Naive thymus-derived CD4-positive, alpha-beta T cell (primary cell): ENCODE measurements around the gene BCL2L11. TPM values are rescaled to one million over a fixed set of nuclear protein-coding genes. Genes with fewer than 3 reads are reported as not detected.
A peak's percentile ranks its signal among the peaks of the same experiment; 100 is the strongest.

ENCODE experiments used
- ATAC-seq: fragments of 150-1000 bp; cut with Tn5 transposase; 2 replicates; pipeline ENCODE4 v1.10.0; 2021; ENCODE audit warnings: mild to moderate bottlenecking, moderate library complexity
- CTCF ChIA-PET: fragments of 350-600 bp; sonication (Branson Sonifier 250); formaldehyde crosslinking; loops from one replicate; lab custom pipeline; 2021; ENCODE audit warnings: antibody characterized with exemption; lab: Charles Lee
- POLR2A ChIA-PET: fragments of 350-600 bp; sonication (Branson Sonifier 250); formaldehyde crosslinking; loops from one replicate; lab custom pipeline; 2021; ENCODE audit warnings: antibody characterized with exemption, inconsistent platforms; lab: Charles Lee
- DNase-seq, 9 donors: peaks; one replicate each; pipeline versions ENCODE4 v3.0.0 to v3.0.0-alpha.2; 2020 to 2022; ENCODE audit warnings: mixed read lengths in 1 of 9
- H3K27ac ChIP-seq: one replicate; pipeline ENCODE4 v1.7.0; 2013; ENCODE audit warnings: mild to moderate bottlenecking, low read depth, low read length, moderate library complexity
- H3K27me3 ChIP-seq, 2 donors: one replicate each; pipeline ENCODE4 v1.7.0; 2013; ENCODE audit warnings: low read length in 2 of 2, mild to moderate bottlenecking in 2 of 2, moderate library complexity in 2 of 2; ENCODE audit not compliant: control insufficient read depth in 2 of 2, insufficient read depth in 2 of 2
- H3K36me3 ChIP-seq, 3 experiments: 1 replicate in 2 of 3; 2 replicates in 1 of 3; pipeline ENCODE4 v1.7.0; 2013; ENCODE audit warnings: low read length in 3 of 3, mild to moderate bottlenecking in 3 of 3, moderate library complexity in 1 of 3; ENCODE audit not compliant: insufficient read depth in 3 of 3, control insufficient read depth in 2 of 3
- H3K4me1 ChIP-seq, 2 donors: one replicate each; pipeline ENCODE4 v1.7.0; 2013; ENCODE audit warnings: low read length in 2 of 2, mild to moderate bottlenecking in 2 of 2, moderate library complexity in 1 of 2; ENCODE audit not compliant: control insufficient read depth in 2 of 2, insufficient read depth in 2 of 2
- H3K4me3 ChIP-seq: 2 replicates; pipeline ENCODE4 v1.7.0; 2013; ENCODE audit warnings: mild to moderate bottlenecking, low read length
- H3K9me3 ChIP-seq, 3 experiments: 1 replicate in 2 of 3; 2 replicates in 1 of 3; pipeline ENCODE4 v1.7.0; 2013; ENCODE audit warnings: low read length in 3 of 3; ENCODE audit not compliant: control insufficient read depth in 2 of 3
- H3K27ac Mint-ChIP-seq, 9 donors: one replicate each; pipeline ENCODE4 v1.8.0; 2020 to 2022; ENCODE audit warnings: mixed read lengths in 9 of 9, mild to moderate bottlenecking in 8 of 9, moderate library complexity in 5 of 9, inconsistent platforms in 2 of 9
- H3K27me3 Mint-ChIP-seq, 5 donors: one replicate each; pipeline ENCODE4 v1.8.0; 2021 to 2022; ENCODE audit warnings: mixed read lengths in 5 of 5, mild to moderate bottlenecking in 1 of 5
- H3K36me3 Mint-ChIP-seq, 5 donors: one replicate each; pipeline ENCODE4 v1.8.0; 2020 to 2022; ENCODE audit warnings: mixed read lengths in 5 of 5, mild to moderate bottlenecking in 3 of 5, inconsistent platforms in 1 of 5
- H3K4me1 Mint-ChIP-seq, 7 donors: one replicate each; pipeline ENCODE4 v1.8.0; 2020 to 2022; ENCODE audit warnings: mixed read lengths in 7 of 7, mild to moderate bottlenecking in 3 of 7, inconsistent platforms in 1 of 7
- H3K4me3 Mint-ChIP-seq, 10 donors: one replicate each; pipeline ENCODE4 v1.8.0; 2020 to 2022; ENCODE audit warnings: mild to moderate bottlenecking in 10 of 10, mixed read lengths in 10 of 10, moderate library complexity in 6 of 10, inconsistent platforms in 2 of 10
- H3K9me3 Mint-ChIP-seq, 11 donors: one replicate each; pipeline ENCODE4 v1.8.0; 2020 to 2022; ENCODE audit warnings: mixed read lengths in 11 of 11, mild to moderate bottlenecking in 4 of 11, inconsistent platforms in 1 of 11, moderate library complexity in 1 of 11
- intact Hi-C, 2 donors: fragments of 100-400 bp; cut with micrococcal nuclease; formaldehyde crosslinking; loops; one replicate each; pipeline ENCODE4 v1.15.1; 2023
- polyA plus RNA-seq, 2 donors: library from polyadenylated mRNA; unstranded; fragments of 300-500 nt; fragmentation: Illumina TruSeq; gene quantifications; one replicate each; pipeline ENCODE4 v1.2.3, GENCODE V29; 2021
- total RNA-seq, 6 experiments: library from RNA in 5 of 6; stranded (reverse) in 5 of 6; gene quantifications; 1 replicate in 5 of 6; 2 replicates in 1 of 6; pipeline ENCODE4 v1.2.3 and lab custom pipeline; 2021 to 2026

The BCL2L11 gene
- total and polyA plus RNA-seq, 7 experiments from 2014 or later = 12.3 to 67.6 (median 38.5) TPM

DNA sequence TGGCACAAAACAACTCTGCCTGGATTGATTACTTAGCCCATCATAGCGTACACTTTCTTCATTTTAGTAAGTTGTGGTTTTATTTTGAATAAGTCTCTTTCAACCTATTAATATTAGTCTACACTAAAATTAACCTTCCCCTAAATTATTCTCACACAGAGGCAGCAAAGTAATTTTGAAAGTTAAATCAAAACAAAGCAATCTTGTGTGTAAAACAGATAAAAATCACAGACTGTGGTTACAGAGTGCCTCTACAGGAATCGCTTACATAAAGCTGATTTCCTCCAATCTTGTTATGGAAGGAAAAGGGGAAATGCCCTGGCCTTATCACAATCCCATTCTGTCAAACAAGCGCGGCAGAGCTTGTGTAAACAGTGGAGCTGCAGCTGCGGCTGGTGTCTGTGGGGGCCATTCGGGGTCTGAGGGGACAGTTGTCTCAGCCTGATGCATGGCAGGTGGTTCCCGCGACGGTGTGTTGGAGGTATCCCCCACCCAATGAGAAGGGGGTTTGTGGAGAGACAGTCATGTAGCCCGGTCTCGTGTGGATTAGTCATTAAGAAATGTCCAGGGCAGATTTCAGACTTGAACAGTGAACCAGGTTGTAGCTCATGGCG is 42.1 kb downstream of the BCL2L11 start:
- ChIA-PET POLR2A (no interaction called here), CTCF (interaction anchor here (1.0 kb wide), 1 partner anchor 12 kb away, joined by 4 read pairs; no protein-coding TSS in a partner anchor)
- peak overlapping the region in 3 of 10 donors; percentile 10 to 29 (median 23) for H3K4me3 Mint-ChIP-seq
- DNase-seq (no peak), ATAC-seq (peak; percentile 54)
- peaks cover 12 to 45% (median 15%) of the 10 kb centered on the region in 5 donors for H3K36me3 Mint-ChIP-seq
- Histone ChIP-seq H3K4me3 (no peak overlapping the region), H3K4me1 (peaks cover 2 to 12% of the 10 kb centered on the region in 2 donors), H3K9me3 (no peaks in the 10 kb centered on the region), H3K27ac (no peak overlapping the region), H3K27me3 (no peaks in the 10 kb centered on the region), H3K36me3 (peaks cover 0 to 8% (median 5%) of the 10 kb centered on the region in 3 experiments)
- peaks cover 19 to 46% (median 27%) of the 10 kb centered on the region in 7 donors for H3K4me1 Mint-ChIP-seq
- H3K27me3 Mint-ChIP-seq = peaks cover 0 to 8% (median 0%) of the 10 kb centered on the region in 5 donors
- intact Hi-C loops = no loop called here
- H3K27ac Mint-ChIP-seq = peak overlapping the region in 2 of 9 donors; percentile 15 to 54
- H3K9me3 Mint-ChIP-seq = no peaks in the 10 kb centered on the region

DNA sequence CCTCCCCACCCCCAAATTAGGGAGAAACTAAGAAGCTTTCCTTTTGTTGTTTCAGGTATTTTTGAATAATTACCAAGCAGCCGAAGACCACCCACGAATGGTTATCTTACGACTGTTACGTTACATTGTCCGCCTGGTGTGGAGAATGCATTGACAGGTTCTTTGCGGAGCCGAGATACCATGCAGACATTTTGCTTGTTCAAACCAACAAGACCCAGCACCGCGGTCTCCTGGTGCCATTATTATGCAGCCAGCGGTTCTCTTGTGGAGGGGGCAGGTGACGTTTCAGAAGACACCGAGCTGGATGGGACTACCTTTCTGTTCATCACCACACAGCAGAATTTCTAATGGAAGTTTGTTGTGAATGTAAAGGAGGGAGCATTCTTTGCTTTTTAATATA is 43.4 kb downstream of the BCL2L11 start:
- CTCF ChIA-PET = no interaction called here
- Histone ChIP-seq H3K9me3 (no peaks in the 10 kb centered on the region), H3K27ac (no peak overlapping the region), H3K4me1 (peaks cover 6 to 11% of the 10 kb centered on the region in 2 donors), H3K36me3 (peaks cover 0 to 8% (median 5%) of the 10 kb centered on the region in 3 experiments), H3K27me3 (no peaks in the 10 kb centered on the region), H3K4me3 (no peak overlapping the region)
- H3K4me3 Mint-ChIP-seq = no peak overlapping the region
- intact Hi-C loops = no loop called here
- peaks cover 12 to 44% (median 15%) of the 10 kb centered on the region in 5 donors for H3K36me3 Mint-ChIP-seq
- H3K9me3 Mint-ChIP-seq = no peaks in the 10 kb centered on the region
- no peak for ATAC-seq
- no peak for DNase-seq
- H3K4me1 Mint-ChIP-seq = peaks cover 17 to 52% (median 23%) of the 10 kb centered on the region in 7 donors
- H3K27me3 Mint-ChIP-seq = peaks cover 0 to 9% (median 0%) of the 10 kb centered on the region in 5 donors
- peak overlapping the region in 1 of 9 donors; percentile 55 for H3K27ac Mint-ChIP-seq
- POLR2A ChIA-PET = no interaction called here

DNA sequence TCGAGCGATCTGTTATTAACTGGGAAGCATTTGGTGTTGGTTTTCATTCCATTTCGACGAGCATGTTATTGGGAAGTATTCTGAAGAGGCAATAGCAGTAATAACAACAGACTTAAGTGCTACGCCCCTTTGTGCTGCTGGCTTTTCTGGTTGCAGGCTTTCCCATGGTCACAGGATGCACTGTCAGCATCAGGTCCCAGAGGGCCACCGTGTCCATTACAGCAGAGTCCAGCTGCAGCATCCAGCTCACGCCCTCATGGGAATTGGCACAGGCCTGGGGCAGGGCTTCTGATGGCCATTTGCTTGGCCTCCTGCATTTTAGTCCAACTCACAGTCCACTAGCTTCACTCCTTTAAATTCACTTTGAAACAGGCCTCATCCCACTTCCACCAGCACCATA is 44.4 kb downstream of the BCL2L11 start:
- no peaks in the 10 kb centered on the region for H3K27me3 ChIP-seq
- DNase-seq = no peak
- H3K4me3 Mint-ChIP-seq = no peak overlapping the region
- H3K4me1 ChIP-seq = peaks cover 6 to 11% of the 10 kb centered on the region in 2 donors
- POLR2A ChIA-PET = no interaction called here
- intact Hi-C loops = loop anchor here in 1 of 2 donors (5.0 kb wide), 1 partner anchor 42 kb away; no protein-coding TSS in a partner anchor
- H3K4me1 Mint-ChIP-seq = peaks cover 15 to 50% (median 21%) of the 10 kb centered on the region in 7 donors
- H3K4me3 ChIP-seq = no peak overlapping the region
- peaks cover 0 to 16% (median 0%) of the 10 kb centered on the region in 5 donors for H3K27me3 Mint-ChIP-seq
- no peak overlapping the region for H3K27ac ChIP-seq
- no peaks in the 10 kb centered on the region for H3K9me3 ChIP-seq
- H3K36me3 ChIP-seq = peaks cover 0 to 8% (median 5%) of the 10 kb centered on the region in 3 experiments
- H3K36me3 Mint-ChIP-seq = peaks cover 12 to 43% (median 15%) of the 10 kb centered on the region in 5 donors
- H3K27ac Mint-ChIP-seq = peak overlapping the region in 1 of 9 donors; percentile 40
- ATAC-seq = no peak
- CTCF ChIA-PET = no interaction called here
- H3K9me3 Mint-ChIP-seq = no peaks in the 10 kb centered on the region

GRCh38 chr2:111166115-111166514 is 45.4 kb downstream of the BCL2L11 start:
- Mint-ChIP-seq H3K27ac (no peak overlapping the region), H3K9me3 (no peaks in the 10 kb centered on the region), H3K36me3 (peaks cover 7 to 37% (median 13%) of the 10 kb centered on the region in 5 donors), H3K4me3 (no peak overlapping the region), H3K4me1 (peaks cover 12 to 41% (median 16%) of the 10 kb centered on the region in 7 donors), H3K27me3 (peaks cover 0 to 21% (median 0%) of the 10 kb centered on the region in 5 donors)
- DNase-seq = no peak
- H3K4me1 ChIP-seq = peaks cover 6 to 11% of the 10 kb centered on the region in 2 donors
- H3K27ac ChIP-seq = no peak overlapping the region
- H3K9me3 ChIP-seq = no peaks in the 10 kb centered on the region
- no peak for ATAC-seq
- H3K4me3 ChIP-seq = no peak overlapping the region
- no peaks in the 10 kb centered on the region for H3K27me3 ChIP-seq
- POLR2A ChIA-PET = no interaction called here
- CTCF ChIA-PET = no interaction called here
- H3K36me3 ChIP-seq = peaks cover 0 to 8% (median 5%) of the 10 kb centered on the region in 3 experiments
- intact Hi-C loops = loop anchor here in 1 of 2 donors (5.0 kb wide), 1 partner anchor 41 kb away; no protein-coding TSS in a partner anchor

DNA sequence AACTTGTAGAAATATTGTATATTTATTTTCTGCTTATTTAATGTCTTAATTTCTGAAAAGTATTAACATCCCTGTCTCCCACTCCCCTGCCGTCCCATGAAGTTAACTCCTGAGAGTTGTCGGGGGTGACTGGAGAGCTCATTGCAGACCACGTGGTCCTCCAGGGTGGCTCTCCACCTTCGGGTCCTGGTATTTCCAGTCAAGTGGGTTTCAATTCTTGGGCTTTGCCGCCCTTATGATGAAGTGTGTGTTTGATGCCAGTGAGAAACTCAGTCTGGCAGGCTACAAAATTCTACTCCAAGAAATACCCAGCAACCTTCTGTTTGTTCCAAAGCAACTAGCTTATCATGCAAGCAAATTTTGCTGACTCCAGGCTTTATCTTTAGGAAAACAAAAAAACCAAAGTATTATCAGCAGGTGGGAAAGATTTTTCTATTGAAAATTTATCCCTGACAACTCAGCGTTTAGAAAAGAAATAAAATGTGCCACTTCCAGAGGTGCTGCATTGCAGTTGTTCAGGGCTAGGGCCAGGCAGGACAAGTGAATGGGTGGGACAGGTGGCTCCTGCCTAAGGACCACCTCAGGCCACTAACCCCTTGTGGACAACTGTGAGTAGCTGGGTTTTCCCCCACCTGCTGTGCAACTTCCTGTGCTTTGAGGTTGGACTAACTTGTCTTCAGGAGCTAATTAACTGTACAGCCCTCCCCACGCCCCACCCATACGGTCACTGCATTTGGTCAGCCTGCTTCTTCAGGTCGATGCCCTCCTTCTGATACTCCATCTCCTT is 46.6 kb downstream of the BCL2L11 start:
- Mint-ChIP-seq H3K4me1 (peaks cover 3 to 35% (median 11%) of the 10 kb centered on the region in 7 donors), H3K9me3 (no peaks in the 10 kb centered on the region), H3K36me3 (peaks cover 7 to 34% (median 12%) of the 10 kb centered on the region in 5 donors), H3K27ac (peak overlapping the region in 4 of 9 donors; percentile 9 to 52 (median 12)), H3K27me3 (peaks cover 0 to 31% (median 0%) of the 10 kb centered on the region in 5 donors), H3K4me3 (peak overlapping the region in 1 of 10 donors; percentile 23)
- Histone ChIP-seq H3K27ac (no peak overlapping the region), H3K27me3 (no peaks in the 10 kb centered on the region), H3K4me3 (no peak overlapping the region), H3K4me1 (peaks cover 6 to 8% of the 10 kb centered on the region in 2 donors), H3K36me3 (peaks cover 0 to 8% (median 5%) of the 10 kb centered on the region in 3 experiments), H3K9me3 (no peaks in the 10 kb centered on the region)
- DNase-seq (no peak), ATAC-seq (no peak)
- intact Hi-C loops = loop anchor here in 1 of 2 donors (5.0 kb wide), 1 partner anchor 40 kb away; no protein-coding TSS in a partner anchor
- POLR2A ChIA-PET = interaction anchor here (0.5 kb wide), 1 partner anchor 64 kb away, joined by 3 read pairs; no protein-coding TSS in a partner anchor
- CTCF ChIA-PET = no interaction called here

DNA sequence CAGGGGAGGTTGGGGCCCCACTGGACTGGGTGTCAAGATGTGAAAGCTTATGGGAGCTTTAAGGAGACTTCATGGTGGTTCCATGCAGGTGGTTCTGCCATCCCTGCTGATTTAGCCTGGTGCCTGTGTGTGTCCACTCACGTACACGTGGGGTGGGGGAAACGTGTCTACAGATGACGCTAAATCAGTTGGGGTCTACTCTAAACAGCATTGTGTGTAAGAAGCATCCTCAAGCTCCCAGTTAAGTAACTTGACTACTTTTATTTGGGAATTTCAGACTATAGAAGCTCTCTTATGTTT is 47.1 kb downstream of the BCL2L11 start:
- H3K36me3 ChIP-seq = peaks cover 0 to 8% (median 5%) of the 10 kb centered on the region in 3 experiments
- no peak overlapping the region for H3K27ac ChIP-seq
- no peaks in the 10 kb centered on the region for H3K27me3 ChIP-seq
- no peak for DNase-seq
- H3K4me1 ChIP-seq = peaks cover 5 to 6% of the 10 kb centered on the region in 2 donors
- H3K4me1 Mint-ChIP-seq = peaks cover 0 to 29% (median 6%) of the 10 kb centered on the region in 7 donors
- H3K27me3 Mint-ChIP-seq = peaks cover 0 to 31% (median 0%) of the 10 kb centered on the region in 5 donors
- H3K9me3 ChIP-seq = no peaks in the 10 kb centered on the region
- no peak overlapping the region for H3K4me3 ChIP-seq
- ChIA-PET POLR2A (interaction anchor here (0.5 kb wide), 1 partner anchor 64 kb away, joined by 3 read pairs; no protein-coding TSS in a partner anchor), CTCF (no interaction called here)
- ATAC-seq = no peak
- intact Hi-C loops = loop anchor here in 1 of 2 donors (5.0 kb wide), 1 partner anchor 39 kb away; no protein-coding TSS in a partner anchor
- H3K36me3 Mint-ChIP-seq = peaks cover 5 to 30% (median 12%) of the 10 kb centered on the region in 5 donors
- H3K9me3 Mint-ChIP-seq = no peaks in the 10 kb centered on the region
- peak overlapping the region in 2 of 9 donors; percentile 9 to 10 for H3K27ac Mint-ChIP-seq
- H3K4me3 Mint-ChIP-seq = peak overlapping the region in 1 of 10 donors; percentile 23
